K562 (cell line): Measurements from ENCODE around the gene RFESD. TPM values are rescaled to one million over a fixed set of nuclear protein-coding genes. Genes with fewer than 3 reads are reported as not detected.

Source experiments
- ATAC-seq: fragments of 200-7000 bp; cut with Tn5 transposase; 3 replicates; pipeline ENCODE4 v1.9.1; 2020; ENCODE audit warnings: moderate library complexity
- BruUV-seq: library from RNA; stranded (reverse); fragments of 400-500 nt; replicated peaks from 2 replicates; lab custom pipeline; 2021; lab: Mats Ljungman, UMichigan
- CTCF ChIA-PET: fragments of 300-600 bp; formaldehyde crosslinking; extraction: SDS; loops from one replicate; lab custom pipeline; 2021; ENCODE audit warnings: low intra/inter-chr PET ratio; lab: Yijun Ruan, JAX
- POLR2A ChIA-PET: fragments of 300-600, 350-650 bp; sonication (Branson Sonifier 250); formaldehyde crosslinking; extraction: SDS; loops from one replicate; lab custom pipeline; 2021; ENCODE audit warnings: antibody characterized with exemption, inconsistent platforms; lab: Yijun Ruan, JAX
- DNase-seq, 4 experiments: peaks; one replicate each; pipeline versions ENCODE4 v3.0.0 to v3.0.0-alpha.2; 2011 to 2018; ENCODE audit warnings: low spot score in 3 of 4, mixed read lengths in 3 of 4; ENCODE audit errors: extremely low read depth in 1 of 4
- FAIRE-seq: peaks from 2 replicates; lab custom pipeline; 2011; peaks lifted over from hg19 to GRCh38; lab: Jason Lieb, UNC
- H2AFZ ChIP-seq: 2 replicates; pipeline ENCODE4 v1.6.0; 2011; ENCODE audit warnings: low read depth, low read length, control low read depth, inconsistent platforms
- H3K27ac ChIP-seq: fragments of 200-600 bp; 3 replicates; pipeline ENCODE4 v1.8.0; 2011; ENCODE audit warnings: low read depth, mild to moderate bottlenecking, control low read depth, inconsistent platforms, low read length, moderate library complexity, mixed read lengths; ENCODE audit errors: extremely low read depth
- H3K27me3 ChIP-seq, 2 experiments: fragments of 300-600 bp in 1 of 2; 2 replicates in 1 of 2; 3 replicates in 1 of 2; pipeline versions ENCODE4 v1.6.0 to v1.8.0; 2011; ENCODE audit warnings: inconsistent platforms in 2 of 2, low read length in 2 of 2, mild to moderate bottlenecking in 1 of 2, mixed read lengths in 1 of 2, moderate library complexity in 1 of 2; ENCODE audit not compliant: control insufficient read depth in 2 of 2, insufficient read depth in 2 of 2
- H3K36me3 ChIP-seq: fragments of 300-600 bp; 3 replicates; pipeline ENCODE4 v1.8.0; 2011; ENCODE audit warnings: mild to moderate bottlenecking, low read length, inconsistent platforms; ENCODE audit not compliant: control insufficient read depth, insufficient read depth
- H3K4me1 ChIP-seq, 2 experiments: fragments of 200-600 bp in 1 of 2; replicated peaks in 1 of 2; 2 replicates in 1 of 2; 3 replicates in 1 of 2; pipeline versions ENCODE4 v1.5.1 to v1.8.0; 2011; ENCODE audit warnings: inconsistent platforms in 2 of 2, low read length in 2 of 2, mild to moderate bottlenecking in 1 of 2, mixed read lengths in 1 of 2, moderate library complexity in 1 of 2; ENCODE audit not compliant: control insufficient read depth in 2 of 2, insufficient read depth in 2 of 2
- H3K4me2 ChIP-seq: 2 replicates; pipeline ENCODE4 v1.6.1; 2011; ENCODE audit warnings: low read length, control low read depth, inconsistent platforms, mixed read lengths; ENCODE audit not compliant: insufficient read depth
- H3K4me3 ChIP-seq: fragments of 200-600 bp; sonication (generic), shearing (Covaris generic); 2 replicates; pipeline ENCODE4 v1.5.1; 2016; ENCODE audit warnings: control low read depth, inconsistent platforms
- H3K79me2 ChIP-seq: fragments of 200-600 bp; 3 replicates; pipeline ENCODE4 v1.8.0; 2011; ENCODE audit warnings: low read length, inconsistent platforms; ENCODE audit not compliant: control insufficient read depth, insufficient read depth
- H3K9ac ChIP-seq, 2 experiments: 2 replicates each; pipeline versions ENCODE4 v1.6.0 to v1.6.1; 2011; ENCODE audit warnings: low read depth in 2 of 2, low read length in 2 of 2, control low read depth in 1 of 2, inconsistent platforms in 1 of 2, mild to moderate bottlenecking in 1 of 2, mixed read lengths in 1 of 2; ENCODE audit not compliant: insufficient read depth in 1 of 2
- H3K9me1 ChIP-seq: one replicate; pipeline ENCODE4 v1.6.0; 2011; ENCODE audit warnings: inconsistent platforms, mild to moderate bottlenecking, low read length, moderate library complexity; ENCODE audit not compliant: control insufficient read depth, insufficient read depth
- H3K9me3 ChIP-seq: replicated peaks from 2 replicates; pipeline ENCODE4 v1.5.1; 2011; ENCODE audit warnings: low read depth, low read length, inconsistent platforms; ENCODE audit not compliant: control insufficient read depth, insufficient read depth
- H4K20me1 ChIP-seq: replicated peaks from 2 replicates; pipeline ENCODE4 v1.6.1; 2011; ENCODE audit warnings: low read length, inconsistent platforms, mixed read lengths; ENCODE audit not compliant: control insufficient read depth, insufficient read depth
- CBFA2T2 ChIP-seq: fragments of 450-650 bp; conservative IDR thresholded peaks from 2 replicates; pipeline ENCODE4 v1.6.1; 2017; ENCODE audit warnings: mild to moderate bottlenecking
- EGR1 ChIP-seq: fragments of 450-650 bp; conservative IDR thresholded peaks from 2 replicates; pipeline ENCODE4 v1.6.1; 2017; ENCODE audit warnings: mild to moderate bottlenecking
- IFI16 ChIP-seq: fragments of 250-450 bp; sonication (Bioruptor Pico); IDR thresholded peaks from 2 replicates; pipeline ENCODE4 v2.1.2; 2022; ENCODE audit warnings: mild to moderate bottlenecking, inconsistent platforms
- MLLT1 ChIP-seq, 2 experiments: fragments of 450-650 bp; IDR thresholded peaks; 2 replicates each; pipeline ENCODE4 v1.6.1; 2016
- PRMT5 ChIP-seq: sonication (generic); formaldehyde crosslinking; IDR thresholded peaks from 2 replicates; pipeline ENCODE4 v1.5.0; 2020; ENCODE audit warnings: missing genetic modification reagents
- RCOR1 ChIP-seq, 2 experiments: IDR thresholded peaks; 2 replicates each; pipeline ENCODE4 v1.6.1; 2012; ENCODE audit warnings: low read depth in 2 of 2, low read length in 2 of 2, borderline replicate concordance in 1 of 2, improper control_type of control experiment in 1 of 2
- ZNF23 ChIP-seq: fragments of 250-450 bp; sonication (Bioruptor Pico); IDR thresholded peaks from 2 replicates; pipeline ENCODE4 v1.4.0; 2020; ENCODE audit warnings: mild to moderate bottlenecking
- ZNF354B ChIP-seq: fragments of 250-450 bp; sonication (Bioruptor Pico); IDR thresholded peaks from 2 replicates; pipeline ENCODE4 v1.4.0; 2020
- ZNF561 ChIP-seq: fragments of 450-650 bp; formaldehyde crosslinking; conservative IDR thresholded peaks from 2 replicates; pipeline ENCODE4 v1.4.0; 2020; ENCODE audit warnings: mild to moderate bottlenecking, moderate library complexity
- WGBS: fragments of 100-300 bp; shearing (Covaris generic); methylation state at CpG from one replicate; pipeline ENCODE4 v1.1.6; 2016; ENCODE audit warnings: low coverage, mixed read lengths; ENCODE audit not compliant: insufficient coverage; ENCODE audit errors: missing lambda C conversion rate; 5-methylcytosine and 5-hydroxymethylcytosine counted together
- in situ Hi-C: fragments of 300-500 bp; cut with MboI; formaldehyde crosslinking; loops from 4 replicates; pipeline ENCODE4 v1.15.0; 2018; ENCODE audit warnings: inconsistent platforms, mixed read lengths
- intact Hi-C: fragments of 100-400 bp; cut with micrococcal nuclease; formaldehyde crosslinking; loops from 2 replicates; pipeline ENCODE4 v1.14.2; 2022
- polyA plus RNA-seq, 8 experiments: library from polyadenylated mRNA; depleted of rRNA in 4 of 8; stranded (reverse) in 5 of 8; unstranded in 3 of 8; fragments of >200 nt; fragmentation: Nextera tagmentation in 2 of 8; fragmentation: Illumina TruSeq in 1 of 8; extraction: Ambion mirVana in 2 of 8; extraction: Trizol in 1 of 8; gene quantifications; 2 replicates each; pipeline versions ENCODE4 v1.2.1 to v1.2.3, GENCODE V29; 2011 to 2014; ENCODE audit warnings: inconsistent platforms in 1 of 8, missing spikeins in 1 of 8
- total RNA-seq, 7 experiments: library from RNA; depleted of rRNA in 6 of 7; stranded (reverse); fragments of >200 nt in 6 of 7; fragmentation: Illumina TruSeq in 2 of 7; extraction: Trizol in 2 of 7; gene quantifications; 2 replicates each; pipeline versions ENCODE4 v1.2.1 to v1.2.3, GENCODE V29; 2011 to 2021; ENCODE audit warnings: low replicate concordance in 1 of 7

Gene RFESD
- total and polyA plus RNA-seq, 9 of the 15 experiments (the other 6 are each of a cell fraction or from before 2014, with no cell fraction given) = 62.3 to 600 (median 140) TPM

GRCh38 chr5:95628933-95629332 lies 17.6 kb upstream of the RFESD start:
- no peaks in the 10 kb centered on the region for H3K27me3 ChIP-seq
- H3K36me3 ChIP-seq = no peaks in the 10 kb centered on the region
- H3K79me2 ChIP-seq = no peaks in the 10 kb centered on the region
- ATAC-seq = no peak
- no peak for FAIRE-seq
- no peaks in the 10 kb centered on the region for H3K9me3 ChIP-seq
- no peak for DNase-seq
- no TSS peak for BruUV-seq
- TF ChIP-seq EGR1 (no peak), IFI16 (no peak), ZNF561 (no peak), CBFA2T2 (no peak), MLLT1 (IDR thresholded peaks at IDR 0.05) (no peak), ZNF23 (no peak), PRMT5 (CRISPR knock-in tag) (no peak), ZNF354B (CRISPR knock-in tag) (no peak), RCOR1 (IDR thresholded peaks at IDR 0.05; ENCODE audit: borderline replicate concordance in 1 of 2, low read depth in 2 of 2, low read length in 2 of 2) (no peak)
- no peaks in the 10 kb centered on the region for H4K20me1 ChIP-seq
- no peak overlapping the region for H3K4me2 ChIP-seq
- no peaks in the 10 kb centered on the region for H3K9me1 ChIP-seq
- 55% methylated on average over 1 of the region's 1 CpG for WGBS
- intact Hi-C loops (no loop called here), in situ Hi-C loops (loop anchor here (25.0 kb wide), 1 partner anchor 708 kb away; no protein-coding TSS in a partner anchor)
- peaks cover 0 to 13% of the 10 kb centered on the region in 2 experiments; a peak in 4 of 5 replicates for H3K4me1 ChIP-seq
- H3K4me3 ChIP-seq = no peak overlapping the region
- ChIA-PET CTCF (no interaction called here), POLR2A (no interaction called here)
- no peak overlapping the region for H3K27ac ChIP-seq
- H2AFZ ChIP-seq = no peak overlapping the region
- H3K9ac ChIP-seq = no peak overlapping the region
